Neuronal stem cell (in vitro differentiated cells): ENCODE results near the gene EFCAB5.
"Not testable (repeated sequence)": the region's sequence is repeated elsewhere in the genome, so short reads cannot be mapped to it uniquely, and the experiment has no call there.

Experiments
- DNase-seq: peaks from one replicate; pipeline ENCODE4 v3.0.0-alpha.2; 2013; ENCODE audit warnings: low spot score
- H2AFZ ChIP-seq: one replicate; pipeline ENCODE4 v1.6.1; 2013; ENCODE audit warnings: mild to moderate bottlenecking, low read length, inconsistent platforms
- H2AK5ac ChIP-seq: 2 replicates; pipeline ENCODE4 v1.6.1; 2013; ENCODE audit warnings: low read depth, mild to moderate bottlenecking, inconsistent platforms, low read length, moderate library complexity, mixed read lengths
- H2BK120ac ChIP-seq: 2 replicates; pipeline ENCODE4 v1.6.1; 2013; ENCODE audit warnings: low read depth, mild to moderate bottlenecking, inconsistent platforms, low read length, moderate library complexity, mixed read lengths
- H2BK12ac ChIP-seq: one replicate; pipeline ENCODE4 v1.6.1; 2013; ENCODE audit warnings: low read length, inconsistent platforms
- H2BK15ac ChIP-seq: 2 replicates; pipeline ENCODE4 v1.6.1; 2013; ENCODE audit warnings: mild to moderate bottlenecking, low read length, inconsistent platforms, mixed read lengths
- H2BK5ac ChIP-seq: one replicate; pipeline ENCODE4 v1.6.1; 2013; ENCODE audit warnings: inconsistent platforms, mild to moderate bottlenecking, low read length, moderate library complexity
- H3K14ac ChIP-seq: one replicate; pipeline ENCODE4 v1.6.1; 2013; ENCODE audit warnings: low read length, inconsistent platforms
- H3K18ac ChIP-seq: 2 replicates; pipeline ENCODE4 v1.6.1; 2013; ENCODE audit warnings: low read length, inconsistent platforms
- H3K23ac ChIP-seq: 2 replicates; pipeline ENCODE4 v1.6.1; 2013; ENCODE audit warnings: low read depth, mild to moderate bottlenecking, mixed read lengths, low read length, inconsistent platforms; ENCODE audit not compliant: poor library complexity
- H3K27ac ChIP-seq: replicated peaks from 3 replicates; pipeline ENCODE4 v1.5.1; 2013; ENCODE audit warnings: low read length, inconsistent platforms
- H3K27me3 ChIP-seq, 3 experiments: 2 replicates each; pipeline ENCODE4 v1.6.1; 2013; ENCODE audit warnings: low read length in 3 of 3, mild to moderate bottlenecking in 2 of 3, inconsistent platforms in 1 of 3, low read depth in 1 of 3, mixed read lengths in 1 of 3, moderate library complexity in 1 of 3; ENCODE audit not compliant: control insufficient read depth in 3 of 3, insufficient read depth in 3 of 3
- H3K36me3 ChIP-seq, 2 donors: replicated peaks in 1 of 2; 2 replicates each; pipeline ENCODE4 v1.6.1; 2013; ENCODE audit warnings: low read length in 2 of 2; ENCODE audit not compliant: control insufficient read depth in 2 of 2, insufficient read depth in 2 of 2
- H3K4ac ChIP-seq: 2 replicates; pipeline ENCODE4 v1.6.1; 2013; ENCODE audit warnings: inconsistent platforms, mild to moderate bottlenecking, low read length, moderate library complexity
- H3K4me1 ChIP-seq, 2 donors: 1 replicate in 1 of 2; 2 replicates in 1 of 2; pipeline ENCODE4 v1.6.1; 2013; ENCODE audit warnings: low read length in 2 of 2, low read depth in 1 of 2; ENCODE audit not compliant: control insufficient read depth in 2 of 2, insufficient read depth in 1 of 2
- H3K4me2 ChIP-seq: one replicate; pipeline ENCODE4 v1.6.1; 2013; ENCODE audit warnings: mild to moderate bottlenecking, low read length, inconsistent platforms; ENCODE audit not compliant: insufficient read depth, poor library complexity, severe bottlenecking
- H3K4me3 ChIP-seq, 2 donors: 2 replicates each; pipeline ENCODE4 v1.5.1; 2013; ENCODE audit warnings: low read length in 2 of 2, mild to moderate bottlenecking in 2 of 2, inconsistent platforms in 1 of 2, moderate library complexity in 1 of 2
- H3K79me1 ChIP-seq: one replicate; pipeline ENCODE4 v1.6.1; 2013; ENCODE audit warnings: low read depth, mild to moderate bottlenecking, inconsistent platforms, low read length, moderate library complexity
- H3K9ac ChIP-seq: one replicate; pipeline ENCODE4 v1.6.1; 2013; ENCODE audit warnings: mild to moderate bottlenecking, low read depth, low read length, inconsistent platforms; ENCODE audit not compliant: poor library complexity
- H3K9me3 ChIP-seq, 2 donors: replicated peaks in 1 of 2; 2 replicates each; pipeline versions ENCODE3 to v1.6.1; 2013; ENCODE audit warnings: low read length in 2 of 2, mild to moderate bottlenecking in 2 of 2, inconsistent platforms in 1 of 2, low read depth in 1 of 2, mixed read lengths in 1 of 2, moderate library complexity in 1 of 2; ENCODE audit not compliant: control insufficient read depth in 2 of 2, insufficient read depth in 1 of 2
- H4K8ac ChIP-seq: one replicate; pipeline ENCODE4 v1.6.1; 2013; ENCODE audit warnings: low read depth, mild to moderate bottlenecking, inconsistent platforms, low read length, moderate library complexity
- H4K91ac ChIP-seq: one replicate; pipeline ENCODE4 v1.6.1; 2013; ENCODE audit warnings: low read length, low read depth, mild to moderate bottlenecking, inconsistent platforms; ENCODE audit not compliant: poor library complexity
- WGBS, 2 donors: extraction: QIAGEN DNeasy Blood & Tissue Kit; methylation state at CpG; one replicate each; pipeline ENCODE4 v1.1.7; 2013; ENCODE audit warnings: missing lambda C conversion rate in 2 of 2, mixed read lengths in 1 of 2; ENCODE audit not compliant: insufficient read length in 2 of 2, insufficient replicate concordance in 1 of 2; ENCODE audit errors: extremely low coverage in 2 of 2; 5-methylcytosine and 5-hydroxymethylcytosine counted together

The EFCAB5 gene

GRCh38 chr17:30116345-30116660 is 174.9 kb downstream of the EFCAB5 start:
- no peak for DNase-seq
- Histone ChIP-seq H3K4me2 (peak overlapping the region; percentile 73), H2BK120ac (no peak overlapping the region), H2BK12ac (no peak overlapping the region), H4K8ac (no peak overlapping the region), H2AK5ac (no peak overlapping the region), H3K36me3 (peaks cover 0 to 36% of the 10 kb centered on the region in 2 donors), H2AFZ (peak overlapping the region; percentile 89), H3K4me3 (peak overlapping the region; percentile 66 to 89), H3K27ac (peak overlapping the region; percentile 92), H3K23ac (peak overlapping the region; percentile 21), H3K9me3 (no peaks in the 10 kb centered on the region), H3K4me1 (no peaks in the 10 kb centered on the region), H3K9ac (no peak overlapping the region), H3K18ac (peak overlapping the region; percentile 92), H3K14ac (no peak overlapping the region), H3K27me3 (no peaks in the 10 kb centered on the region), H2BK15ac (no peak overlapping the region), H2BK5ac (no peak overlapping the region), H3K79me1 (no peaks in the 10 kb centered on the region), H3K4ac (no peak overlapping the region), H4K91ac (no peak overlapping the region)
- WGBS, 2 donors = no CpG with 5 or more reads among the region's 10 CpGs

GRCh38 chr17:30116661-30117551 is 175.5 kb downstream of the EFCAB5 start, which contains the start of gene NSRP1:
Gene NSRP1 (plus strand): TSS chr17:30116816. CDS start chr17:30116844, 28 bp downstream.
- Histone ChIP-seq H2BK5ac (no peak within 1 kb of the TSS), H3K36me3 (peaks cover 0 to 42% of the 10 kb centered on the region in 2 donors), H3K9me3 (no peaks in the 10 kb centered on the region), H2BK15ac (no peak within 1 kb of the TSS), H4K8ac (no peak within 1 kb of the TSS), H2BK120ac (no peak within 1 kb of the TSS), H3K27ac (peak within 1 kb of the TSS; percentile 92), H4K91ac (no peak within 1 kb of the TSS), H3K4ac (no peak within 1 kb of the TSS), H3K9ac (peak within 1 kb of the TSS; percentile 74), H2AK5ac (no peak within 1 kb of the TSS), H3K4me2 (peak within 1 kb of the TSS; percentile 73), H3K4me3 (peak within 1 kb of the TSS; percentile 66 to 89), H3K18ac (peak within 1 kb of the TSS; percentile 92), H3K79me1 (peaks cover 2% of the 10 kb centered on the region), H3K4me1 (no peaks in the 10 kb centered on the region), H3K27me3 (no peaks in the 10 kb centered on the region), H2AFZ (peak within 1 kb of the TSS; percentile 89), H2BK12ac (no peak within 1 kb of the TSS), H3K23ac (peak within 1 kb of the TSS; percentile 21), H3K14ac (no peak within 1 kb of the TSS)
- no CpG with 5 or more reads among the region's 47 CpGs for WGBS, 2 donors
- DNase-seq = peak; percentile 90

GRCh38 chr17:30117675-30118081 is 176.2 kb downstream of the EFCAB5 start:
- H2BK12ac ChIP-seq = no peak overlapping the region
- H3K36me3 ChIP-seq = peaks cover 0 to 48% of the 10 kb centered on the region in 2 donors
- no peaks in the 10 kb centered on the region for H3K4me1 ChIP-seq
- H3K27ac ChIP-seq = no peak overlapping the region
- no CpG with 5 or more reads among the region's 5 CpGs for WGBS, 2 donors
- H3K9ac ChIP-seq = no peak overlapping the region
- H2BK120ac ChIP-seq = no peak overlapping the region
- no peak overlapping the region for H2BK5ac ChIP-seq
- no peak for DNase-seq
- no peak overlapping the region for H2AFZ ChIP-seq
- no peak overlapping the region for H4K8ac ChIP-seq
- H2AK5ac ChIP-seq = no peak overlapping the region
- H3K79me1 ChIP-seq = peaks cover 5% of the 10 kb centered on the region
- no peak overlapping the region for H3K4ac ChIP-seq
- H2BK15ac ChIP-seq = no peak overlapping the region
- H3K9me3 ChIP-seq = no peaks in the 10 kb centered on the region
- H4K91ac ChIP-seq = no peak overlapping the region
- no peak overlapping the region for H3K4me2 ChIP-seq
- peak overlapping the region in 1 of 2 donors; percentile 66 for H3K4me3 ChIP-seq
- H3K18ac ChIP-seq = no peak overlapping the region
- no peak overlapping the region for H3K23ac ChIP-seq
- H3K27me3 ChIP-seq = no peaks in the 10 kb centered on the region
- no peak overlapping the region for H3K14ac ChIP-seq

- H2BK5ac ChIP-seq, H4K91ac ChIP-seq, DNase-seq, H3K27me3 ChIP-seq, H2BK120ac ChIP-seq, H3K9ac ChIP-seq, H4K8ac ChIP-seq, H3K79me1 ChIP-seq, H2BK12ac ChIP-seq, H3K4me2 ChIP-seq, H3K14ac ChIP-seq, H3K9me3 ChIP-seq, H2BK15ac ChIP-seq, H3K4me3 ChIP-seq, H2AK5ac ChIP-seq, H3K4ac ChIP-seq, H3K18ac ChIP-seq, H3K4me1 ChIP-seq, H3K23ac ChIP-seq, H3K27ac ChIP-seq, H2AFZ ChIP-seq: not testable (repeated sequence)
- no CpG with 5 or more reads among the region's 7 CpGs for WGBS, 2 donors
- H3K36me3 ChIP-seq = peaks cover 0 to 57% of the 10 kb centered on the region in 2 donors
Observed at GRCh38 chr17:30118635-30119034, 177.2 kb downstream of the EFCAB5 start.
